Measurements from ENCODE around the gene ADGRL4. TPM values are rescaled to one million over a fixed set of nuclear protein-coding genes. Genes with fewer than 3 reads are reported as not detected.

ADGRL4 gene
- polyA plus RNA-seq, 2 of the 4 experiments (the other 2 are of a cell fraction): not detected

- Histone ChIP-seq H3K4me3 (no peak overlapping the region), H3K4me1 (peaks cover 9% of the 10 kb centered on the region; the same call in 1 of the 3 replicates), H3K9me3 (no peaks in the 10 kb centered on the region), H3K4me2 (no peak overlapping the region), H3K27ac (no peak overlapping the region)
- 12% methylated on average over 1 of the region's 1 CpG for WGBS (ENCODE audit: missing lambda C conversion rate)
- DNase-seq (ENCODE audit: low read depth in 1 of 2, low spot score in 1 of 2) (no peak), ATAC-seq (no peak), FAIRE-seq (no peak)
- TF ChIP-seq ZNF302 (CRISPR knock-in tag; IDR thresholded peaks at IDR 0.05) (no peak), EP300 (IDR thresholded peaks at IDR 0.05) (no peak), JUNB (IDR thresholded peaks at IDR 0.05) (no peak), TP53 (CRISPR knock-in tag; IDR thresholded peaks at IDR 0.05) (no peak), POLR2A (IDR thresholded peaks at IDR 0.05; ENCODE audit: low read length) (no peak), HOXA7 (CRISPR knock-in tag; IDR thresholded peaks at IDR 0.05) (no peak)
- ChIA-PET CTCF (interaction anchor here (0.6 kb wide), 1 partner anchor 39 kb away, joined by 3 read pairs; no protein-coding TSS in a partner anchor), POLR2A (no interaction called here)
Observed at GRCh38 chr1:78843111-78843510, 163.4 kb downstream of the ADGRL4 start.

GRCh38 chr1:78840453-78841271, 165.9 kb downstream of the ADGRL4 start:
- peaks cover 9% of the 10 kb centered on the region; the same call in 1 of the 3 replicates for H3K4me1 ChIP-seq
- POLR2A ChIA-PET: interaction anchor here (0.6 kb wide), 1 partner anchor 1315 kb away, joined by 3 read pairs; no protein-coding TSS in a partner anchor
- no peaks in the 10 kb centered on the region for H3K9me3 ChIP-seq
- CTCF ChIA-PET: interaction anchor here (0.8 to 3.3 kb wide), 5 partner anchors 13 to 357 kb away, joined by 3 to 34 read pairs (median 3); no protein-coding TSS in a partner anchor
- peak overlapping the region; percentile 49 for H3K4me2 ChIP-seq
- no peak overlapping the region for H3K4me3 ChIP-seq
- TF ChIP-seq SMC3 (IDR thresholded peaks at IDR 0.05) (0 out of 3 replicates have a peak, but pooled peaks have one; percentile 20), USF2 (IDR thresholded peaks at IDR 0.05) (no peak)
- FAIRE-seq (no peak), DNase-seq (ENCODE audit: low read depth in 1 of 2, low spot score in 1 of 2) (no peak), ATAC-seq (peak; percentile 34 to 52; a peak in 3 of 6 replicates)
- H3K27ac ChIP-seq: peak overlapping the region; percentile 41 to 64; a peak in 4 of 6 replicates
- WGBS (ENCODE audit: missing lambda C conversion rate): 43% methylated on average over 8 of the region's 8 CpGs

Data from A549 (cell line).